MM.1S (cell line): ENCODE results near the gene LGR4.

ENCODE experiments used
- DNase-seq: peaks from one replicate; pipeline ENCODE4 v3.0.0-alpha.2; 2015
- H2AFZ ChIP-seq: fragments of 300-600 bp; sonication (generic); 2 replicates; pipeline ENCODE4 v1.6.0; 2016; ENCODE audit warnings: antibody characterized with exemption, low read length
- H3F3A ChIP-seq: fragments of 300-600 bp; sonication (generic); 2 replicates; pipeline ENCODE4 v1.6.1; 2016; ENCODE audit warnings: mild to moderate bottlenecking, antibody characterized with exemption, low read length, moderate library complexity, mixed read lengths; ENCODE audit not compliant: insufficient read depth
- H3K27ac ChIP-seq: fragments of 300-600 bp; sonication (generic); 2 replicates; pipeline ENCODE4 v1.5.1; 2016; ENCODE audit warnings: mild to moderate bottlenecking, low read length
- H3K27me3 ChIP-seq: fragments of 300-600 bp; sonication (generic); replicated peaks from 2 replicates; pipeline ENCODE4 v1.6.0; 2016; ENCODE audit warnings: low read length; ENCODE audit not compliant: insufficient read depth
- H3K36me3 ChIP-seq: fragments of 300-600 bp; sonication (generic); replicated peaks from 2 replicates; pipeline ENCODE4 v1.6.1; 2016; ENCODE audit warnings: mild to moderate bottlenecking, low read length, mixed read lengths; ENCODE audit not compliant: insufficient read depth
- H3K4me1 ChIP-seq: fragments of 300-600 bp; sonication (generic); 2 replicates; pipeline ENCODE4 v1.6.1; 2016; ENCODE audit warnings: low read length, mixed read lengths
- H3K4me2 ChIP-seq: fragments of 300-600 bp; sonication (generic); 2 replicates; pipeline ENCODE4 v1.6.0; 2016; ENCODE audit warnings: low read depth, low read length
- H3K4me3 ChIP-seq: fragments of 300-600 bp; sonication (generic); 2 replicates; pipeline ENCODE4 v1.5.1; 2016; ENCODE audit warnings: low read length, mixed read lengths
- H3K79me2 ChIP-seq: fragments of 300-600 bp; sonication (generic); 2 replicates; pipeline ENCODE4 v1.6.1; 2016; ENCODE audit warnings: mixed run types, low read length, mixed read lengths
- H3K9ac ChIP-seq: fragments of 300-600 bp; sonication (generic); 2 replicates; pipeline ENCODE4 v1.6.1; 2016; ENCODE audit warnings: low read length, mixed read lengths
- H3K9me2 ChIP-seq: fragments of 300-600 bp; sonication (generic); replicated peaks from 2 replicates; pipeline ENCODE4 v1.6.1; 2016; ENCODE audit warnings: mild to moderate bottlenecking, low read length, mixed read lengths; ENCODE audit not compliant: insufficient read depth
- H3K9me3 ChIP-seq: fragments of 300-600 bp; sonication (generic); replicated peaks from 2 replicates; pipeline ENCODE4 v1.6.1; 2016; ENCODE audit warnings: mild to moderate bottlenecking, low read length, mixed read lengths; ENCODE audit not compliant: insufficient read depth
- H4K20me1 ChIP-seq: fragments of 300-600 bp; sonication (generic); 2 replicates; pipeline ENCODE4 v1.6.1; 2016; ENCODE audit warnings: mild to moderate bottlenecking, low read length, moderate library complexity, mixed read lengths; ENCODE audit not compliant: insufficient read depth
- EZH2 ChIP-seq: fragments of 300-600 bp; sonication (generic); optimal IDR thresholded peaks from 2 replicates; pipeline ENCODE3; 2017; ENCODE audit warnings: low read depth, mild to moderate bottlenecking, antibody characterized with exemption, low read length, mixed read lengths
- EZH2phosphoT487 ChIP-seq: fragments of 300-600 bp; sonication (generic); IDR thresholded peaks from 2 replicates; pipeline ENCODE4 v1.6.1; 2018; ENCODE audit warnings: antibody characterized with exemption, low read length
- TF ChIP-seq, protein P1 (sequence below): fragments of 300-600 bp; sonication (generic); IDR thresholded peaks from 2 replicates; pipeline ENCODE4 v1.5.1; 2016; ENCODE audit warnings: antibody characterized with exemption, low read length, mixed read lengths

The LGR4 gene

DNA sequence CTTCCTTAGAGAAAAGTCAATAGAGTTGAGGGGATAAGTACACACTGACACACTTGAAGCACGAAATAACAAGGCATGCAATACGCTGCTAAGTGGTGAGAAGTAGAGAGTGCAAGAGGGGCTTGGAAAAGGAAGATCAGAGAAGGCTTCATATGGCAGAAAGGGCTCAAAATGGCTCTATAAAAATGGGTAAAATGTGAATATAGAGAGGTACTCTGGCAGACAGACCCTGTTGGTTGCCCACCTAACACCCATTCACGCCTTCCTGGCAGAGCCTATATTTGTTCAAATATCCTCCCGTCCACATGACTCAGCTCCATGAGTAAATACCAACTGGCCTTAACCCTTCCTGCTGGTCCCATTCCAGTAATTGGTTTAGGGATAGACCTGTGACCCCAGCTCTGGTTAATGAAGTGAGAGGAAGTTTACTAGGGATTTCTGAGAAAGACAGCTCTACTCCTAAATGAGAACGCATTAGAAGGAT lies 70.7 kb downstream of the LGR4 start:
- H3K4me1 ChIP-seq: no peaks in the 10 kb centered on the region
- no peaks in the 10 kb centered on the region for H3K27me3 ChIP-seq
- no peak for DNase-seq
- no peaks in the 10 kb centered on the region for H3K79me2 ChIP-seq
- no peak overlapping the region for H3K27ac ChIP-seq
- no peaks in the 10 kb centered on the region for H3K9me3 ChIP-seq
- H3K4me3 ChIP-seq: no peak overlapping the region
- H3K4me2 ChIP-seq: no peak overlapping the region
- TF ChIP-seq EZH2 (no peak), EZH2phosphoT487 (no peak)
- TF ChIP-seq, protein P1, sequence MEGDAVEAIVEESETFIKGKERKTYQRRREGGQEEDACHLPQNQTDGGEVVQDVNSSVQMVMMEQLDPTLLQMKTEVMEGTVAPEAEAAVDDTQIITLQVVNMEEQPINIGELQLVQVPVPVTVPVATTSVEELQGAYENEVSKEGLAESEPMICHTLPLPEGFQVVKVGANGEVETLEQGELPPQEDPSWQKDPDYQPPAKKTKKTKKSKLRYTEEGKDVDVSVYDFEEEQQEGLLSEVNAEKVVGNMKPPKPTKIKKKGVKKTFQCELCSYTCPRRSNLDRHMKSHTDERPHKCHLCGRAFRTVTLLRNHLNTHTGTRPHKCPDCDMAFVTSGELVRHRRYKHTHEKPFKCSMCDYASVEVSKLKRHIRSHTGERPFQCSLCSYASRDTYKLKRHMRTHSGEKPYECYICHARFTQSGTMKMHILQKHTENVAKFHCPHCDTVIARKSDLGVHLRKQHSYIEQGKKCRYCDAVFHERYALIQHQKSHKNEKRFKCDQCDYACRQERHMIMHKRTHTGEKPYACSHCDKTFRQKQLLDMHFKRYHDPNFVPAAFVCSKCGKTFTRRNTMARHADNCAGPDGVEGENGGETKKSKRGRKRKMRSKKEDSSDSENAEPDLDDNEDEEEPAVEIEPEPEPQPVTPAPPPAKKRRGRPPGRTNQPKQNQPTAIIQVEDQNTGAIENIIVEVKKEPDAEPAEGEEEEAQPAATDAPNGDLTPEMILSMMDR: no peak
- H4K20me1 ChIP-seq: no peaks in the 10 kb centered on the region
- H3K9ac ChIP-seq: no peak overlapping the region
- H3K36me3 ChIP-seq: no peaks in the 10 kb centered on the region
- no peak overlapping the region for H2AFZ ChIP-seq
- no peaks in the 10 kb centered on the region for H3K9me2 ChIP-seq
- H3F3A ChIP-seq: no peaks in the 10 kb centered on the region

GRCh38 chr11:27401280-27401832 lies 71.2 kb downstream of the LGR4 start:
- H3K4me1 ChIP-seq: no peaks in the 10 kb centered on the region
- H3K4me2 ChIP-seq: no peak overlapping the region
- H3K9ac ChIP-seq: no peak overlapping the region
- no peaks in the 10 kb centered on the region for H3F3A ChIP-seq
- H3K9me3 ChIP-seq: no peaks in the 10 kb centered on the region
- H4K20me1 ChIP-seq: no peaks in the 10 kb centered on the region
- H3K36me3 ChIP-seq: no peaks in the 10 kb centered on the region
- H3K9me2 ChIP-seq: no peaks in the 10 kb centered on the region
- TF ChIP-seq EZH2: no peak
- TF ChIP-seq EZH2phosphoT487: no peak
- TF ChIP-seq, protein P1: no peak
- no peak for DNase-seq
- no peak overlapping the region for H3K4me3 ChIP-seq
- no peak overlapping the region for H3K27ac ChIP-seq
- no peaks in the 10 kb centered on the region for H3K79me2 ChIP-seq
- no peaks in the 10 kb centered on the region for H3K27me3 ChIP-seq
- H2AFZ ChIP-seq: no peak overlapping the region

DNA sequence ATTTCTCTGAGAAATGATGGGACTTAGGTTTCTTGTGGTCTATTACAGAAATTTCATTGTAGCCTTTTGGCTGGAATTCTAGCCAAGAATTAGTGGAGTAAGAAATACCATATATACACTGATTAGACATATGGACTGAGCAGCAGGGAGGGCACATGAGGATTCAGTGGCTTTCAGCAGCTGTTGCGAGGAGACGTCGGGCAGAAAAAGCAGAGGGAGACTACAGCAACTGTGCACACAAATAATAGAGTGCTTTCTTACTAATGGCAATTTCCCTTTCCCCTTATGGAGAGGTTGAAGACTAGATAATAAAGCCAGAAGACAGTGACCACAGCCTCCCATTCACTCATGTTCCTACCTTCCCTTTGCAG lies 74.2 kb downstream of the LGR4 start:
- Histone ChIP-seq H3K27ac (no peak overlapping the region), H3K9ac (no peak overlapping the region), H3K4me1 (no peaks in the 10 kb centered on the region), H2AFZ (no peak overlapping the region), H3K4me3 (no peak overlapping the region), H3K27me3 (no peaks in the 10 kb centered on the region), H3K9me2 (no peaks in the 10 kb centered on the region), H3F3A (no peaks in the 10 kb centered on the region), H3K4me2 (no peak overlapping the region), H3K36me3 (no peaks in the 10 kb centered on the region), H3K79me2 (no peaks in the 10 kb centered on the region), H3K9me3 (no peaks in the 10 kb centered on the region), H4K20me1 (no peaks in the 10 kb centered on the region)
- no peak for DNase-seq
- TF ChIP-seq, protein P1: no peak
- TF ChIP-seq EZH2: no peak
- no peak for TF ChIP-seq EZH2phosphoT487
